NB4 (cell line): Measurements from ENCODE around the gene FMN1.

Source experiments
- DNase-seq: peaks from one replicate; pipeline ENCODE4 v3.0.0; 2010; ENCODE audit warnings: low read depth
- H3K4me3 ChIP-seq: one replicate; pipeline ENCODE4 v1.5.1; 2011; ENCODE audit warnings: mild to moderate bottlenecking, low read depth, low read length, moderate library complexity
- MYC ChIP-seq: IDR thresholded peaks from 2 replicates; pipeline ENCODE4 v1.6.1; 2011; ENCODE audit warnings: low read depth, low read length
- POLR2A ChIP-seq: IDR thresholded peaks from 2 replicates; pipeline ENCODE4 v1.6.1; 2011; ENCODE audit warnings: mild to moderate bottlenecking; ENCODE audit not compliant: insufficient read length; ENCODE audit errors: extremely low read depth
- TF ChIP-seq, protein P1 (sequence below): IDR thresholded peaks from one replicate; pipeline ENCODE4 v1.5.1; 2012; ENCODE audit warnings: low read depth, low read length
- TF ChIP-seq, protein P2 (sequence below): IDR thresholded peaks from 2 replicates; pipeline ENCODE4 v1.6.1; 2011; ENCODE audit warnings: low read depth, low read length

FMN1 gene

DNA sequence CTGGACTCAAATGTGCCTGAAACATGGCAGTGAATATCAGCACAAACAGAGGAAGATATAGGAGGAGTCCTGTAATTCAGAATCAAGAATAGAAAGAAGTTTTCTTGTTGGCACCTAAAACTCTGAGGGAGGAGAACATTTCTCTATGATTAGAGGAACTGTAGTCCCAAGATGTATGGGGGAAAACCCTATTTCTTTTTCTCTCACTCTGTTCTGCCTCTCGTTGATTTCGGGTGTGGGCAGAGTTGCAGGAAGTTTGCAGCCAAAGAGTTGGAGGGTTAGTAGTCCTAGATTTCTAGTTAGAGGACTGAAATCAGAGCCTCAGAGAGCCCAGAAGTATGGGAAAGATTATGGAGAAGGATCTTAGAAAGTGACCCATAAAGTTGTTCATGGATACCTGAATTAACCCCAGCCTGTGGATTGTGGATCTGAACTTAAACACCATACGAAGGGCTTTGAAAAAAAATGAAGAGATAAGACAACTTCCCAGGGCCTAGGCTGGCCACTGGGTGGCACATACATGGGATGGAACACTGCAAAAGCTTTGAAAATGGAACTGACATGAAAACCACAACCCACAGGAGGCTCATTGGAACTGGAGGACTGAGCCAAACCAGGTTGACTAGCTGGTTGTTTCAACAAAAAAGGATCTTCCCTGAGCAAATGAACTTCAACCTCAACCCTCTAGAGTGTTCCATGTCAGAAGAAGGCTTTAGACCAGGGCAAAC is 34.6 kb downstream of the FMN1 start:
- TF ChIP-seq MYC (no peak), POLR2A (no peak)
- TF ChIP-seq, protein P1, sequence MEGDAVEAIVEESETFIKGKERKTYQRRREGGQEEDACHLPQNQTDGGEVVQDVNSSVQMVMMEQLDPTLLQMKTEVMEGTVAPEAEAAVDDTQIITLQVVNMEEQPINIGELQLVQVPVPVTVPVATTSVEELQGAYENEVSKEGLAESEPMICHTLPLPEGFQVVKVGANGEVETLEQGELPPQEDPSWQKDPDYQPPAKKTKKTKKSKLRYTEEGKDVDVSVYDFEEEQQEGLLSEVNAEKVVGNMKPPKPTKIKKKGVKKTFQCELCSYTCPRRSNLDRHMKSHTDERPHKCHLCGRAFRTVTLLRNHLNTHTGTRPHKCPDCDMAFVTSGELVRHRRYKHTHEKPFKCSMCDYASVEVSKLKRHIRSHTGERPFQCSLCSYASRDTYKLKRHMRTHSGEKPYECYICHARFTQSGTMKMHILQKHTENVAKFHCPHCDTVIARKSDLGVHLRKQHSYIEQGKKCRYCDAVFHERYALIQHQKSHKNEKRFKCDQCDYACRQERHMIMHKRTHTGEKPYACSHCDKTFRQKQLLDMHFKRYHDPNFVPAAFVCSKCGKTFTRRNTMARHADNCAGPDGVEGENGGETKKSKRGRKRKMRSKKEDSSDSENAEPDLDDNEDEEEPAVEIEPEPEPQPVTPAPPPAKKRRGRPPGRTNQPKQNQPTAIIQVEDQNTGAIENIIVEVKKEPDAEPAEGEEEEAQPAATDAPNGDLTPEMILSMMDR, result no peak
- TF ChIP-seq, protein P2, sequence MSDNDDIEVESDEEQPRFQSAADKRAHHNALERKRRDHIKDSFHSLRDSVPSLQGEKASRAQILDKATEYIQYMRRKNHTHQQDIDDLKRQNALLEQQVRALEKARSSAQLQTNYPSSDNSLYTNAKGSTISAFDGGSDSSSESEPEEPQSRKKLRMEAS, result no peak
- peak; percentile 28 for DNase-seq
- no peak overlapping the region for H3K4me3 ChIP-seq

DNA sequence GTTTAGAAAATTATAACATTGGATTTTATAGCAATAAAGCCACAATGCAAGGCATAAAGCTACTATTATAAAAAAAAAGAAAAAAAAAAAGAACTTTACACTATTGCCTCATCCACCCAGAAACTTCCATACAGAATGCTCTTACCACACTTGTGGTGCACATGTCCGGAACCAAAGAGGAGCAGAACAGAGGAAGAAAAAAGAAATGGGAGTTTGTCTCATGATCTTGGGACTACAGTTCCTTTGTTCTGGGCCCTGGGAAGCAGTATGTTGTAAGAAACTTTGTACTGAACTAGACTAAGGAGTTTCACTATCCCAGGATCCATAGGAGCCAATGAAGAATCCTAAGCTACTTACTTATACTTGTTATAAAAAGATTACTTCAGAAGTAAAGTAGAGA is 36.1 kb downstream of the FMN1 start:
- H3K4me3 ChIP-seq, result no peak overlapping the region
- no peak for DNase-seq
- TF ChIP-seq POLR2A (no peak), MYC (no peak)
- TF ChIP-seq, protein P2, result no peak
- TF ChIP-seq, protein P1, result no peak

DNA sequence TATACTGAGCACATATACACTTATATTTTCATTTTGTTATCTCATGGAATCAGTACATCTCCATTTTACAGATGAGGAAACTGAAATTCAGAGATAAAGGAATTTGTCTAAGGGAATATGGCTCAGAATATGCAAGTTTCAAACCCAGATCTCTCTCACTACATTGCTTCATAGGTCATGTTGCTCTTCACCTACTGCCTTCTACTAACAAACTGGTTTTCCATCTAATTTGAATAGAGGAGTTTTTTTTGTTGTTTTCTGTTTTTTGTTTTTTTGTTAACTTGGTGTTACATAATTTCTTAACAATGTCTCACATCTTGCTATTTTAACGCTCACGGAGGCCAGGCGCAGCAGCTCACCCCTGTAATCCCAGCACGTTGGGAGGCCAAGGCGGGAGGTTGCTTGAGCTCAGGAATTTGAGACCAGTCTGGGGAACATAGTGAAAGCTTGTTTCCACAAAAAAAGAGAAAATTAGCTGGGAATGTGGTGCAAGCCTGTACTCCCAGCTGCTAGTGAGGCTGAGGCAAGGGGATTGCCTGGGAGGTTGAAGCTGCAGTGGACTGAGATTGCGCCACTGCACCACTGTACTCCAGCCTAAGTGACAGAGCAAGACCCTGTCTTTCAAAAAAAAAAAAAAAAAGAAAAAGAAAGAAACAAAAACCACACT is 37.0 kb downstream of the FMN1 start:
- no peak for TF ChIP-seq POLR2A
- TF ChIP-seq, protein P1, result no peak
- TF ChIP-seq, protein P2, result no peak
- TF ChIP-seq MYC, result no peak
- H3K4me3 ChIP-seq, result no peak overlapping the region
- DNase-seq, result no peak

DNA sequence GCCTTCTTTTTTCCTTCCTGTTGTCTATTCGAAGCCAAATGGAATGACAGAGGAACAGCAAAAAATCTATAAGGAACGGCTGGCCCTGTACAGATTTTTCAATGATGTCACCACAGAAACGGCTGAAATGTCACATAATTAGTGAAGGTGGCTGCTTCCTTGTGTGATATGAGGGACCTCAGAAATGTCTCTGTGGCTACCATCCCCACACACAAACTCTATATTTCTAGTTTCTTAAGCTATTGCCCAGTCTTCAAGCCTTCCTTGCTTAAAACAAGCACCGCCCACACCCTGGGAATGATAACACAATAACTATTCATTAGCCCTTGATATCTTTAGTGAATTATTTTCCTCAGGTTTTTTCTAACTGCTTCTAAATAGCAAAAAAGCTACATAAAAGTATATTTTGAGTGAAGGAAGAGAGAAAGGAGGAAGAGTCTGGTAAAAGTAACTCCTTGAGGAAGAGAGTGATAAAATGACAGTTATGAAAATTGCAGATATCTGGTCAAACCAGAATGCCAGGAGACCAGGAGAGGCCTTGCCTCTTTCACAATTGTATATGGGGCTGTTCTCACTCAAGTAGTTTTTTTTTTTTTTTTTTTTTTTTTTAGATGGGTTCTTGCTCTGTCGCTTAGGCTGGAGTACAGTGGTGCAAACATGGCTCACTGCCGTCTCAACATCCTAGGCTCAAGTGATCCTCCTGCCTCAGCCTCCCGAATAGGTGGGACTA is 38.7 kb downstream of the FMN1 start:
- DNase-seq, result no peak
- TF ChIP-seq, protein P1, result no peak
- TF ChIP-seq POLR2A, result no peak
- TF ChIP-seq, protein P2, result no peak
- no peak for TF ChIP-seq MYC
- H3K4me3 ChIP-seq, result no peak overlapping the region

DNA sequence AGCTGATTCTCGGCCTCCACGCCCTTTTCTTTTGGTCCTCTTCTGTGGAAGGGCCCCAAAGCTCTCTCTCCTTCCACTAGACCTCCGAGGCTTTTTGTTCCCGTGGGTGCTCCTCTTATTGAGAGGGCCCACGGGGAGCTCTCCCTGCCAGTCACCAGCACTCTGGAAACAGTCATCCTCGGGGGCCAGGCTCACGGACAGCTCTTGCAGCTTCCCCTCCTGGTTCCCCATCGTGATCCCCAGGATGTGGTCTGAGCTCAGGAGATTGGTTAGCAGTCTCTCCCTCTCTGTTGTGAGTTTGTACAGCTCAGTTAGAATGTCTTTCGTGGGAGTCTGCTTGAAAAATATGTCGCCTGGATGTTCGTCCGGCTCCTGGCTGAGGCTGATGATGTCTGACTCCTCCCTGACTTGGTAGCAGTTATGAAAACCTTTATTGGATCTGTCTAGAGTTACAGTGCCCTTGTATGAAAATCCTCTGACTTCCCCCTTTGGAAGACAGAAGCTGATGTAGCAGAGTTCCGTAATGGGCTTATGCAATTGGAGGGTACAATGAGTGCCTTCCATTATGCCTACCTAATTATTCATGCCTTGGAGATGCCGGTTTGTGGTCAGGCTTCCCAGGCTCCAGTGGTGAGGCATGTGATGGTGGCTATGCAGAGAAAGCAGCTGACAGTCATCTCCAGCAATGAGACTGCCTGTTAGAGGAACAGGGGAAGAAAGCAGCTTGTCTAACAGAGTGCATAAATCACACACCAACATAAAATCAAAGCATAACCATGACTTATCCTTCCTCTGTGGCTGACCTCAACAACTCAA is 40.0 kb downstream of the FMN1 start:
- peak; percentile 38 for DNase-seq
- H3K4me3 ChIP-seq, result no peak overlapping the region
- no peak for TF ChIP-seq MYC
- no peak for TF ChIP-seq POLR2A
- TF ChIP-seq, protein P2, result no peak
- TF ChIP-seq, protein P1, result no peak
